ENCODE data around the gene DNAJC25. TPM values are rescaled to one million over a fixed set of nuclear protein-coding genes. Genes with fewer than 3 reads are reported as not detected.

Gene DNAJC25
- total RNA-seq, 3 donors from 2014 or later, result 10.5 to 13.0 (median 11.7) TPM

DNA sequence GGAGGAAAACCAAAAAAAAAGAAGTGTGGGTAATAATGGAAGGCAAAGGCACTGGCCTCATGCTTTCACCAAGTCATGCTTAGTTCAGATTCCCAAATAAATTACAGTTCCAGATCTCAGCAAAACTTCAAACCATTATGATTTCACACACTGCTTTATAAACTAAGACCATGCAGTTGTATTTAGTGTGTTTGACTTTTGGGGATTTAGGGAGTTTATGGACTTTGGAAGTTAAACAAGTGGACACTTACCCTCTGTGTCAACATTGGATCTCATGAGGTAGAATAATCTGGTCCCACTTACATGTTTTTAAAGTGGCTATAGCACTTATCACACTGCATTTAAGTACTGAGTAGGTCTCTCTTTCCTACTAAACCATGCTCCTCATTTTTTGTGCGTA is 3.7 kb downstream of the DNAJC25 start:
- intact Hi-C loops (cut with DNase I; ENCODE audit: low total_unique reads), result no loop called here
- H3K27ac ChIP-seq, result no peak overlapping the region
- H3K27me3 ChIP-seq, result no peaks in the 10 kb centered on the region
- TF ChIP-seq, protein P1, sequence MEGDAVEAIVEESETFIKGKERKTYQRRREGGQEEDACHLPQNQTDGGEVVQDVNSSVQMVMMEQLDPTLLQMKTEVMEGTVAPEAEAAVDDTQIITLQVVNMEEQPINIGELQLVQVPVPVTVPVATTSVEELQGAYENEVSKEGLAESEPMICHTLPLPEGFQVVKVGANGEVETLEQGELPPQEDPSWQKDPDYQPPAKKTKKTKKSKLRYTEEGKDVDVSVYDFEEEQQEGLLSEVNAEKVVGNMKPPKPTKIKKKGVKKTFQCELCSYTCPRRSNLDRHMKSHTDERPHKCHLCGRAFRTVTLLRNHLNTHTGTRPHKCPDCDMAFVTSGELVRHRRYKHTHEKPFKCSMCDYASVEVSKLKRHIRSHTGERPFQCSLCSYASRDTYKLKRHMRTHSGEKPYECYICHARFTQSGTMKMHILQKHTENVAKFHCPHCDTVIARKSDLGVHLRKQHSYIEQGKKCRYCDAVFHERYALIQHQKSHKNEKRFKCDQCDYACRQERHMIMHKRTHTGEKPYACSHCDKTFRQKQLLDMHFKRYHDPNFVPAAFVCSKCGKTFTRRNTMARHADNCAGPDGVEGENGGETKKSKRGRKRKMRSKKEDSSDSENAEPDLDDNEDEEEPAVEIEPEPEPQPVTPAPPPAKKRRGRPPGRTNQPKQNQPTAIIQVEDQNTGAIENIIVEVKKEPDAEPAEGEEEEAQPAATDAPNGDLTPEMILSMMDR (IDR thresholded peaks at IDR 0.05), result no peak
- no peak for TF ChIP-seq POLR2A (IDR thresholded peaks at IDR 0.05)
- no peak for TF ChIP-seq POLR2AphosphoS5 (IDR thresholded peaks at IDR 0.05)
- no peaks in the 10 kb centered on the region for H3K4me1 ChIP-seq
- H3K36me3 ChIP-seq, result no peaks in the 10 kb centered on the region
- H3K4me3 ChIP-seq, result no peak overlapping the region
- DNase-seq (ENCODE audit: low spot score in 2 of 2), result no peak
- no peaks in the 10 kb centered on the region for H3K9me3 ChIP-seq

DNA sequence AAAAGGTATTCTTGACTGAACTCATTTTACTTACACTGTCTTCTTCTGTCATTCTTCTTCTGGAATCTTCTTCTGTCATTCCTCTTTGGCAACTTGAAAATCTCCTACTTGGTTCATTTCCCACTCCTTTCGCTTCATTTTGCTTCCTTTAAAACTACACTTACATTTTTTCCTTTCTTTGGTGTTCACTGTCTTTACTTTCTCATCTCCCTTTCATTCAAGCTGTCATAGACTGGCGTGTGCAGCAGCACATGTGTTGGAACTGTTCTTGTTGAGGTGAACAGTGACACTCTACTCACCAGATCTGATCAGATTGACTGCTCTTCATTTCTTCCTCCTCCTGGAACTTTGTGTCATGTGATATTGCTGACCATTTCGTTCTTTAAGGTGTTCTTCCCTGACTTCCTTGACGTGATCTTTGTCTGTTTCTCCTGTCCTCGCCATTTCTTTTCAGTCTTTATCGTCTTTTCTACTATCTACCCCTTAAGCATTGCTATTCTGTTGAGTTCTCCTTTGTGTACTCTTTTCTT is 6.4 kb downstream of the DNAJC25 start:
- intact Hi-C loops (cut with DNase I; ENCODE audit: low total_unique reads), result no loop called here
- no peaks in the 10 kb centered on the region for H3K27me3 ChIP-seq

DNA sequence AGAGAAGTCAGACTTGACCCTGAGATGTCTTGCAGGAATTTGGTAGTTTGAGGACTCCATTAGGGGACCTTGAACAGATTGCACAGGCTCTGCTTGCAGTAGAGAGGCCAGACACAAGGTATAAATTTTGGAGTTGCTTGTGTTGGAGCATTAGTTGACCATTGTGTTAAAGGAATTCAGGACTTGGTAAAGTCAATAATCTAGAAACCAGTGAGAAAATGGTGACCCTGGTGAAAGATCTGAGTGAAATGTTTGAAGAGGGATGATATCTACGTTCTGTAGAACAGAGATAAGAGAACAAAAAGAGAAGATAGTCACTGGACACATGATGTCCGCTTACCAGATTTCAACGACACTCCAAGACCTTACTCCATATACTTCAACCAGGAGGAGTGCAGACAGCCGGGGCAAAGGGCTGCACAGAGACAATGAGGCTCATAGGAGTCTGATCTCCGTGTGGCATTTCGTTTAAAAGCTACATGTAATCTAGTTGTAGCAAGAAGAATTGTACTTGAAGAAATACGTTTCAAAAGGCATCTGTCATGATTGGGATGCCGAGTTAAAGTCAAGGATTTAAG is 13.2 kb downstream of the DNAJC25 start:
- intact Hi-C loops (cut with DNase I; ENCODE audit: low total_unique reads), result no loop called here
- DNase-seq (ENCODE audit: low spot score in 2 of 2), result no peak
- Histone ChIP-seq H3K4me1 (no peaks in the 10 kb centered on the region), H3K36me3 (no peaks in the 10 kb centered on the region), H3K27ac (no peak overlapping the region), H3K4me3 (no peak overlapping the region), H3K9me3 (no peaks in the 10 kb centered on the region), H3K27me3 (no peaks in the 10 kb centered on the region)
- TF ChIP-seq POLR2AphosphoS5 (IDR thresholded peaks at IDR 0.05), result no peak
- TF ChIP-seq POLR2A (IDR thresholded peaks at IDR 0.05), result no peak
- TF ChIP-seq, protein P1 (IDR thresholded peaks at IDR 0.05), result no peak

More for the DNA sequence above, 6.4 kb downstream of the DNAJC25 start:
- Histone ChIP-seq H3K9me3 (no peaks in the 10 kb centered on the region), H3K4me1 (no peaks in the 10 kb centered on the region), H3K4me3 (no peak overlapping the region), H3K27ac (peak overlapping the region in 1 of 2 donors; percentile 17), H3K36me3 (no peaks in the 10 kb centered on the region)
- TF ChIP-seq POLR2AphosphoS5 (IDR thresholded peaks at IDR 0.05) (no peak), POLR2A (IDR thresholded peaks at IDR 0.05) (no peak)
- TF ChIP-seq, protein P1 (IDR thresholded peaks at IDR 0.05), result no peak
- no peak for DNase-seq (ENCODE audit: low spot score in 2 of 2)

DNA sequence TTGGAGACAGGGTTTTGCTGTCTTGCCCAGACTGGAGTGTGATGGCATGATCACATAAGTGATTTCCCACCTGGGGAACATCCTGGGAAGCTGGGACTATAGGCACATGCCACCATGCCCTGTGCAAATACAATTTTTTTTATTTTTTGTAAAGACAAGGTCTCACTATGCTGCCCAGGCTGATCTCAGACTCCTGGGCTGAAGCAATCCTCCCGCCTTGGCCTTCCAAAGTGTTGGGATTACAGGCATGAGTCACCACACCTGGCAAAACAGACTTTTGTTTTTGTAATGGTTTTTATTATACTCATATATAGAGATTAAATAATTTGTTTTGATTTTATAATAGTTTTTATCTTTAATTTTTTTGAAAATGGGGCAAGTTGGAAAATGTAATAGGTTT is 14.7 kb downstream of the DNAJC25 start:
- no peak for TF ChIP-seq POLR2AphosphoS5 (IDR thresholded peaks at IDR 0.05)
- TF ChIP-seq, protein P1 (IDR thresholded peaks at IDR 0.05), result no peak
- no peak for TF ChIP-seq POLR2A (IDR thresholded peaks at IDR 0.05)
- Histone ChIP-seq H3K9me3 (no peaks in the 10 kb centered on the region), H3K27me3 (no peaks in the 10 kb centered on the region), H3K27ac (no peak overlapping the region), H3K36me3 (no peaks in the 10 kb centered on the region), H3K4me3 (no peak overlapping the region), H3K4me1 (no peaks in the 10 kb centered on the region)
- no peak for DNase-seq (ENCODE audit: low spot score in 2 of 2)
- intact Hi-C loops (cut with DNase I; ENCODE audit: low total_unique reads), result no loop called here

DNA sequence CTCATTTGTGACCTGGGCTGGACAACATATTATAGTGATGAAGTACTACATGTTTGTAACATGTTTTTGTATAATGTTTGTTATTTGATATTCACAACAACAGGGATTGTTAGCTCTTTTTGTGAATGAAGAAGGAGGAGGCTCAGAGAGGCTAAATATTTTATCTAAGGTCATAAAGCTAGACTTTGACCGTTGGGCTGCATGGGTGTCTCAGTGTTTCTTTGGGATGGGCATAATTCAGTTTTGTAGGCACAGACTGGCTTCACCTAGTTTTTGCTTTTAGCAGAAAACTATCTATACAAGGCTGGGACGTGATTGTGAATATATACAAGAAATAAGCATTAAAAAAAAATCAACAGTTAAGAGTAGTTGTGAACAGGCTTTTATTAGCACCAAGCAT is 15.3 kb downstream of the DNAJC25 start:
- Histone ChIP-seq H3K4me3 (no peak overlapping the region), H3K27ac (no peak overlapping the region), H3K9me3 (no peaks in the 10 kb centered on the region), H3K4me1 (no peaks in the 10 kb centered on the region), H3K27me3 (no peaks in the 10 kb centered on the region), H3K36me3 (no peaks in the 10 kb centered on the region)
- DNase-seq (ENCODE audit: low spot score in 2 of 2), result no peak
- intact Hi-C loops (cut with DNase I; ENCODE audit: low total_unique reads), result no loop called here
- TF ChIP-seq, protein P1 (IDR thresholded peaks at IDR 0.05), result no peak
- TF ChIP-seq POLR2AphosphoS5 (IDR thresholded peaks at IDR 0.05), result no peak
